ENCODE results near the gene CHSY3. TPM values are rescaled to one million over a fixed set of nuclear protein-coding genes. Genes with fewer than 3 reads are reported as not detected.

Gene CHSY3
- total RNA-seq, 1 donor from 2014 or later, result 3.9 TPM

- TF ChIP-seq CTCF (IDR thresholded peaks at IDR 0.05), result no peak
- TF ChIP-seq POLR2A (IDR thresholded peaks at IDR 0.05), result no peak
- no peak for TF ChIP-seq POLR2AphosphoS5 (IDR thresholded peaks at IDR 0.05; ENCODE audit: insufficient read depth in 1 of 2, low read depth in 1 of 2)
- Histone ChIP-seq H3K4me3 (no peak overlapping the region), H3K9me3 (no peaks in the 10 kb centered on the region), H3K27me3 (no peaks in the 10 kb centered on the region), H3K27ac (no peak overlapping the region), H3K4me1 (peaks cover 9% of the 10 kb centered on the region), H3K36me3 (no peaks in the 10 kb centered on the region)
- intact Hi-C loops (cut with DNase I), result no loop called here
- no peak for DNase-seq (ENCODE audit: extremely low spot score in 2 of 2)
Measured at GRCh38 chr5:129962506-129962905, 58.2 kb downstream of the CHSY3 start.

DNA sequence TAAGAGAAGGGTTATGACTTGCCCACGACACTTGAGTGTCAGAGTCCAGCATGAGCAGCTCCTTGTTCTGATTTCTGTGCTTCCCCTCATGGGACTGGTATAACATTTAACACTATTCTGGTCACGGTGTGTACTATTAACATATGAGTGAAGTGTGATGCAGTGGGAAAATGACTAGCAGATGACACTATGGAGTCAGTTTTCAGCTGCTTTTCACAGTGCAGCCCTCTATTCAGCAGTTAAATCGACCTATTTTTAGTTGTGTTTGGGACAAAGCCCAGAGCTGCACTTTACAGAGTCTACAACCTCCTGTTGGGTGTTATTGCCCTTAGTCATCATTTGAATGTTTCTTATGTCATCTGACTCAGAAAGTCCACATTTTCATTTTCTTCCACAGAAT is 59.1 kb downstream of the CHSY3 start:
- intact Hi-C loops (cut with DNase I), result no loop called here

DNA sequence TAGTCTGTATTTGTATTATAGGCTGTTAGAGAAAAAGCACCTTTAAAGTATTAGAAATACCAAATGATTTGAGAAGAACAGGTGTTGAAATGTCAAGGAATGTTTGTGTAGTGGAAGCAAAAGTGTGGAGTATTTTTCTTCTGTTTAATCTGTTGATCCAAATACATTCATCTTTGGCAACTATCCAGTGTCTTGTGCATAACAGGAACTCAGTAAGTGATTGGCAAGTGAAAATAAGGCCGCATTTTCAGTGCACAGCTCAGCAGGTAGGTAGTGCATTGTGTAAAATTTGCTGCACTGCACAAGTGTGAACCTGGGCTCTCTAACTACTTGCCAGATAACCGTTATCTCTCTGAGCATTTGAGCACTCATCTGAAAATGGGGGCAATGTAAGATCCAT is 61.8 kb downstream of the CHSY3 start:
- intact Hi-C loops (cut with DNase I), result no loop called here
- Histone ChIP-seq H3K4me3 (no peak overlapping the region), H3K27me3 (no peaks in the 10 kb centered on the region), H3K9me3 (no peaks in the 10 kb centered on the region), H3K36me3 (no peaks in the 10 kb centered on the region), H3K4me1 (peaks cover 9% of the 10 kb centered on the region), H3K27ac (no peak overlapping the region)
- no peak for DNase-seq (ENCODE audit: extremely low spot score in 2 of 2)
- TF ChIP-seq POLR2A (IDR thresholded peaks at IDR 0.05), result no peak
- TF ChIP-seq CTCF (IDR thresholded peaks at IDR 0.05), result no peak
- no peak for TF ChIP-seq POLR2AphosphoS5 (IDR thresholded peaks at IDR 0.05; ENCODE audit: insufficient read depth in 1 of 2, low read depth in 1 of 2)

More for the DNA sequence above, 59.1 kb downstream of the CHSY3 start:
- Histone ChIP-seq H3K4me3 (no peak overlapping the region), H3K9me3 (no peaks in the 10 kb centered on the region), H3K27ac (peak overlapping the region; percentile 15), H3K27me3 (no peaks in the 10 kb centered on the region), H3K36me3 (no peaks in the 10 kb centered on the region), H3K4me1 (peaks cover 9% of the 10 kb centered on the region)
- TF ChIP-seq POLR2AphosphoS5 (IDR thresholded peaks at IDR 0.05; ENCODE audit: insufficient read depth in 1 of 2, low read depth in 1 of 2) (no peak), POLR2A (IDR thresholded peaks at IDR 0.05) (no peak), CTCF (IDR thresholded peaks at IDR 0.05) (no peak)
- no peak for DNase-seq (ENCODE audit: extremely low spot score in 2 of 2)

DNA sequence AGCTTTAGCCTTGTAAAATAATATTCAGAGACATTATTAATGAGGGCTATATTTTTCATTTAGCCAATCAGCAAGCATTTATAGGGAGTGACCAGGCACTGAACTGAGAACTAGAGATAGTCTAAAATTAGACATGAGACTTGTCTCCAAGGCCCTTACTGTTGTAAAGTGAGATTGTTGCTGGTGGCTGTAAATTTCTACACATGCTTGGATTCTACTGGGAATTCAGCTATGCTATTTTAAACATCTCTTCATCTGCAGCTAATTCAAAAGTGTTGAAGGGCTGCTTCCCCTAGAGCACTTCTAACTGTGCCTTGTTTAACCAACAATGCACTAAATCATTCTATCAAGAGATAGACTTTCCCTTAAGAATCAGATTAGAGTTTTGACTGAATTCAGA is 67.4 kb downstream of the CHSY3 start:
- TF ChIP-seq POLR2AphosphoS5 (IDR thresholded peaks at IDR 0.05; ENCODE audit: insufficient read depth in 1 of 2, low read depth in 1 of 2) (no peak), POLR2A (IDR thresholded peaks at IDR 0.05) (no peak), CTCF (IDR thresholded peaks at IDR 0.05) (no peak)
- no peaks in the 10 kb centered on the region for H3K27me3 ChIP-seq
- H3K4me3 ChIP-seq, result no peak overlapping the region
- intact Hi-C loops (cut with DNase I), result no loop called here
- no peaks in the 10 kb centered on the region for H3K36me3 ChIP-seq
- no peak for DNase-seq (ENCODE audit: extremely low spot score in 2 of 2)
- no peaks in the 10 kb centered on the region for H3K9me3 ChIP-seq
- no peak overlapping the region for H3K27ac ChIP-seq
- H3K4me1 ChIP-seq, result peaks cover 12% of the 10 kb centered on the region

GRCh38 chr5:129972465-129973141 is 68.3 kb downstream of the CHSY3 start:
- no peaks in the 10 kb centered on the region for H3K9me3 ChIP-seq
- peaks cover 12% of the 10 kb centered on the region for H3K4me1 ChIP-seq
- H3K36me3 ChIP-seq, result no peaks in the 10 kb centered on the region
- intact Hi-C loops (cut with DNase I), result no loop called here
- no peak overlapping the region for H3K4me3 ChIP-seq
- no peak for DNase-seq (ENCODE audit: extremely low spot score in 2 of 2)
- TF ChIP-seq POLR2A (IDR thresholded peaks at IDR 0.05) (no peak), CTCF (IDR thresholded peaks at IDR 0.05) (no peak), POLR2AphosphoS5 (IDR thresholded peaks at IDR 0.05; ENCODE audit: insufficient read depth in 1 of 2, low read depth in 1 of 2) (no peak)
- H3K27me3 ChIP-seq, result no peaks in the 10 kb centered on the region
- no peak overlapping the region for H3K27ac ChIP-seq
